Lower leg skin (tissue), 3 donors: ENCODE data around the gene EPHB4.

Experiments
- CTCF ChIP-seq, 3 donors: fragments of 450-650 bp; IDR thresholded peaks; one replicate each; pipeline ENCODE4 v1.5.1; 2016; ENCODE audit warnings: antibody characterized with exemption in 3 of 3, mild to moderate bottlenecking in 3 of 3, moderate library complexity in 2 of 3
- POLR2A ChIP-seq, 2 donors: fragments of 450-650 bp; IDR thresholded peaks; one replicate each; pipeline ENCODE4 v1.6.1; 2016 to 2017; ENCODE audit warnings: antibody characterized with exemption in 2 of 2, mild to moderate bottlenecking in 1 of 2, moderate library complexity in 1 of 2

DNA sequence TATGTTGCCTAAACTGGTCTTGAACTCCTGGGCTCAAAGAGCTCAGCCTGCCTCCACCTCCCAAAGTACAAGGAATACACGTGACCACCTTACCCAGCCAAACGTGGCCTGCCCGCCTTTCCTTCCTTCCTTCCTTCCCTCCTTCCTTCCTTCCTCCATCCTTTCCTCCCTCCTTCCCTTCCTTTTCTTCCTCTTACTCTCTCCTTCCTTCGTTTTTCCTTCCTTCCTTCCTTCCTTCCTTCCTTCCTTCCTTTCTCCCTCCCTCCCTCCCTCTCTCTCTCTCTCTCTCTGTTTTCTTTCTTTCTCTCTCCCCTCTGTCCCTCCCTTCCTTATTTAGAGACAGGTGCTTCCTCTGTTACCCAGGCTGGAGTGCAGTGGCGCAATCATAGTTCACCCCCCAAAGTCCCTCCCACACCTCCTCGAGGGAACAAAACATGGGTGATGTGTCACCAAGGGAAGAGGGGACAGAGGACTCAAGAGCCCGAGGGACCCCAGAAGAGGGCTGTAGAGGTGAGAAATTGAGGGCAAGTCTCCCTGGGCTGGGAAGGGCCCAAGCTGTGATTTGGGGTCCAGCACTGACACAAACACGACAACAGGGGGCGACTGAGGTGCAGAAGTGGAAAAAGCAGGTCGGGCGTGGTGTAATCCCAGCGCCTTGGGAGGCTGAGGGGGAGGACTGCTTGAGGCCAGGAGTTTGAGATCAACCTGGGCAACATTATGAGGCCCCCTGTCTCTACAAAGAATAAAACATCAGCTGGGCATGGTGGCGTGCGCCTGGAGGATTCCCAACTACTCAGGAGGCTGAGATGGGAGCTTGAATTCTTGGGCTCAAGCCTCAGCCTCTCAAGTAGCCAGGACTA lies 28.1 kb downstream of the EPHB4 start:
- TF ChIP-seq CTCF (IDR thresholded peaks at IDR 0.05): no peak
- TF ChIP-seq POLR2A (IDR thresholded peaks at IDR 0.05): no peak
